HuH-7 (cell line): ENCODE results near the gene CFAP99.

Experiments used
- DNase-seq: peaks from one replicate; pipeline ENCODE4 v3.0.0; 2011; ENCODE audit warnings: low spot score

CFAP99 gene

DNA sequence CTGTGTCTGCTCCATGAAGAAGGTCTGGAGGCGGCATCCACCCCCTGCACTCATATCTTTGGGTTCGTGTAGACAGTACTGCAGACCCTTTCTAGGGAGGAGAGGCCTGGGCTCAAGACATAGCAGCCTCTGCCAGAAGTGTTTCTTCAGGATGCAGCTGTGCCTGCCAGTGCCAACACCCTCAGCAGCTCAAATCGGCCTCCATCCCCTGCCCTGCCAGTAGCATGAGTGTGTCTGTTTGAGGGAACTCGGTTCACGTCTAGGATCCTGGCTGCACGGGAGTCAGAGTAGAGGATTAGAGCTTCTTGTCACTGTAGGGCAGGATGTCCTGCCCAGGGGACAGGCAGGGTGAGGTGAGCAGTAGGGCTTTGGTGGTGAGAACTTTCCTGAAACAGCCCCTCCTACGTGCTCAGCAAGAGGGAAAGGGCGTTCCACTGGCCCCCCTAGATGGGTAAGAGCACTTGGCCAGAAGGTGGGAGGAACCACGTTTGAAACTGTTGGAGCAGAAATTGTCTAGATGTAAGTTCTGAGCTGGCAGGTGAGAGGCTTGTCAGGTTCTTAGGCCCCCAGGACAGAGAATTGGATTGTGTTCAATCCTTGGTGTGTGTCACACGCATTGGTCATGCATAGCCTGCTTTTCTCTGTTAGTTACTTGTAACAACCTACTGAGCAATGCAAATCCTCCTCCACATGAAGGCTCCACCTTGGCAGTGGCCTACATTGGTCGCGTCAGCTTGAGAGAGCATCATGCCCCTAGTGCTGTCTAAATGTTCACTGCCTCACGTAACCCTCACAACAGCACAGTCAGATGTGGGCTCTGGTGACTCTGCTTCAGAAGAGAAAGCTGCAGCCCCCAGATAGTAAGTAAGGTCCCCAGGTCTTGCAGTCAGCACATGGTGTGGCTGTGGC is 91.8 kb downstream of the CFAP99 start:
- no peak for DNase-seq

DNA sequence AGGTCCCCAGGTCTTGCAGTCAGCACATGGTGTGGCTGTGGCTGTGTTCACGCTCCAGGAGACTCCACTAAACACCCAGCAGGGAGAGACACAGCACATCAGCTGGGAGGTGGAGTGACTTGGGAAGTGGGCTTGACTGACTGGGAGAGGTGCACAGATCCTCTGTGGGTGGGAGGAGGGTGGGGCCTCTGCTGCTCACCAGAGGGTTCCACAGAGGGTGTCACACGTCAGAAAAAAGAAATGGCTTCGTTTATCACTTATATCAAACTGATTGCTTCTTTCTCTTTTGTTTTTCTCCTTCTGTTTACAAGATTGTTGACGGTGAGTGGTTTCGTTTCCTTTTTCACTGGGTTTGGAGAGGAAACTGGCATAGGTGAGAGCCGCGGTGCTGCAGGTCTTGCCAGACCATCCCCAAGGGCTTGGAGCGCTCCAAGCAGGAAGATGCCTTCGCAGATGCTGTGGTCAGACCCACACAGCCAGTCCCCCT is 92.9 kb downstream of the CFAP99 start:
- no peak for DNase-seq
